ACC112 (cell line): ENCODE measurements around the gene SHOC2.

ENCODE experiments used
- H2AFZ ChIP-seq: fragments of 200-600 bp; sonication (generic); one replicate; pipeline ENCODE4 v1.6.0; 2017; ENCODE audit warnings: antibody characterized with exemption, low read length; ENCODE audit not compliant: unreplicated experiment
- H3K27ac ChIP-seq: fragments of 200-600 bp; sonication (generic); 2 replicates; pipeline ENCODE4 v1.5.1; 2014; ENCODE audit warnings: low read depth, mild to moderate bottlenecking, antibody characterized with exemption, low read length, moderate library complexity
- H3K27me3 ChIP-seq: fragments of 200-600 bp; sonication (generic); 2 replicates; pipeline ENCODE4 v1.6.1; 2014; ENCODE audit warnings: mild to moderate bottlenecking, antibody characterized with exemption, low read length, moderate library complexity, mixed read lengths; ENCODE audit not compliant: insufficient read depth
- H3K36me3 ChIP-seq: fragments of 200-600 bp; sonication (generic); 2 replicates; pipeline ENCODE4 v1.6.1; 2016; ENCODE audit warnings: mild to moderate bottlenecking, antibody characterized with exemption, low read length, moderate library complexity, mixed read lengths; ENCODE audit not compliant: insufficient read depth
- H3K4me1 ChIP-seq: fragments of 200-600 bp; sonication (generic); one replicate; pipeline ENCODE4 v1.6.1; 2016; ENCODE audit warnings: low read length, mixed read lengths; ENCODE audit not compliant: insufficient read depth, unreplicated experiment, control insufficient read depth
- H3K4me3 ChIP-seq: fragments of 200-600 bp; sonication (generic); 2 replicates; pipeline ENCODE4 v1.5.1; 2014; ENCODE audit warnings: mild to moderate bottlenecking, low read depth, low read length
- H3K79me2 ChIP-seq: fragments of 200-600 bp; sonication (generic); one replicate; pipeline ENCODE4 v1.6.0; 2016; ENCODE audit warnings: low read length; ENCODE audit not compliant: control insufficient read depth, unreplicated experiment, insufficient read depth

The SHOC2 gene

GRCh38 chr10:110946496-110946895 is 27.1 kb downstream of the SHOC2 start:
- Histone ChIP-seq H3K79me2 (peaks cover 73% of the 10 kb centered on the region), H3K27ac (no peak overlapping the region), H3K4me1 (peaks cover 42% of the 10 kb centered on the region), H3K27me3 (no peaks in the 10 kb centered on the region), H2AFZ (no peak overlapping the region), H3K36me3 (peaks cover 15% of the 10 kb centered on the region), H3K4me3 (no peak overlapping the region)

DNA sequence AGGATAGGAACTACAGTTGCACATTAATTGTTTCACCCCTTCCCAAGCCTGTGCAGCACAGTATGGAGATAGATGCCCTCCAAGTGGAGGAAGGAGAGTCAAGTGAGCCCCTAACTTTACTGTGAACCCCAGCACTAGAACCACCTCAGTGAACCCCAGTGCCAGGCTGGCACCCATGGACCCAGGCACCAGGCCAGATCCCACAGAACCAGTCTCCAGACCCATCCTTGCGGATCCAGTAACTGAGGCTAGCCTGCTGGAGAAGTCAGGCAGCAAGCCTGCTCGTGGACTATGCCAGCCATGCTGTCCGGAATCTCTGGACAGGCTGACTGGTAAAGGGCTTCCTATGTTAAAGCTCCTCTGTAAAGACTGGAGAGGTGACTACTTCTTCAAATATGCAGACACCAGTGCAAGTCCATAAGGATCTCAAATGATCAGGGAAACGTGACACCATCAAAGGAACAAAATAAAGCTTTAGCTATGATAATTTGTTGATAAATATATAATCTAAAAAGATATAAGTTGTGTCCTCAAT is 27.7 kb downstream of the SHOC2 start:
- peaks cover 17% of the 10 kb centered on the region for H3K36me3 ChIP-seq

GRCh38 chr10:110951381-110951780 is 32.0 kb downstream of the SHOC2 start:
- Histone ChIP-seq H3K27me3 (no peaks in the 10 kb centered on the region), H3K4me3 (no peak overlapping the region), H3K36me3 (peaks cover 14% of the 10 kb centered on the region), H3K79me2 (peaks cover 55% of the 10 kb centered on the region), H3K4me1 (peaks cover 5% of the 10 kb centered on the region), H2AFZ (no peak overlapping the region), H3K27ac (no peak overlapping the region)

More for the DNA sequence above, 27.7 kb downstream of the SHOC2 start:
- H2AFZ ChIP-seq: no peak overlapping the region
- no peak overlapping the region for H3K27ac ChIP-seq
- H3K4me1 ChIP-seq: peaks cover 42% of the 10 kb centered on the region
- no peak overlapping the region for H3K4me3 ChIP-seq
- H3K79me2 ChIP-seq: peaks cover 68% of the 10 kb centered on the region
- H3K27me3 ChIP-seq: no peaks in the 10 kb centered on the region

DNA sequence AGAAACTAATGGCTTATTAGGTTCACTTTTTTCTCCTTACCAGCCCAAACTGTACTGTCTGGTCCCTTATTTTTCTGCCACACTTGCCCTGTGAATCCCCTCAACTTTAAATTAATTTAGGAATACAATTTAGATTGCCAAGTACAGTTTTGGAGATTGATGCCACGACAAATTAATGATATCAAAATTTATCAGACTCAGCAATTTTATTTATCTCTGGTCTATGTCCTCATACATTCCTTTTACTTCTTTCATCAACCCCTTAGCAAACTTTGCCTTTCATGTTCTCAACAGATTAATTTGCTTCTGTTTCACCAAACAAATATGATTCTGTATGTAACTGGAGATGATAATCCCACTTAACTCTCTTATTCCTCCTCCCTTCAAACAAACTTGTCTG is 38.2 kb downstream of the SHOC2 start:
- H3K27ac ChIP-seq: no peak overlapping the region
- H3K36me3 ChIP-seq: peaks cover 3% of the 10 kb centered on the region; the same call in 1 of the 2 replicates
- H2AFZ ChIP-seq: no peak overlapping the region
- no peaks in the 10 kb centered on the region for H3K27me3 ChIP-seq
- H3K4me3 ChIP-seq: no peak overlapping the region
- H3K4me1 ChIP-seq: no peaks in the 10 kb centered on the region
- H3K79me2 ChIP-seq: peaks cover 68% of the 10 kb centered on the region

DNA sequence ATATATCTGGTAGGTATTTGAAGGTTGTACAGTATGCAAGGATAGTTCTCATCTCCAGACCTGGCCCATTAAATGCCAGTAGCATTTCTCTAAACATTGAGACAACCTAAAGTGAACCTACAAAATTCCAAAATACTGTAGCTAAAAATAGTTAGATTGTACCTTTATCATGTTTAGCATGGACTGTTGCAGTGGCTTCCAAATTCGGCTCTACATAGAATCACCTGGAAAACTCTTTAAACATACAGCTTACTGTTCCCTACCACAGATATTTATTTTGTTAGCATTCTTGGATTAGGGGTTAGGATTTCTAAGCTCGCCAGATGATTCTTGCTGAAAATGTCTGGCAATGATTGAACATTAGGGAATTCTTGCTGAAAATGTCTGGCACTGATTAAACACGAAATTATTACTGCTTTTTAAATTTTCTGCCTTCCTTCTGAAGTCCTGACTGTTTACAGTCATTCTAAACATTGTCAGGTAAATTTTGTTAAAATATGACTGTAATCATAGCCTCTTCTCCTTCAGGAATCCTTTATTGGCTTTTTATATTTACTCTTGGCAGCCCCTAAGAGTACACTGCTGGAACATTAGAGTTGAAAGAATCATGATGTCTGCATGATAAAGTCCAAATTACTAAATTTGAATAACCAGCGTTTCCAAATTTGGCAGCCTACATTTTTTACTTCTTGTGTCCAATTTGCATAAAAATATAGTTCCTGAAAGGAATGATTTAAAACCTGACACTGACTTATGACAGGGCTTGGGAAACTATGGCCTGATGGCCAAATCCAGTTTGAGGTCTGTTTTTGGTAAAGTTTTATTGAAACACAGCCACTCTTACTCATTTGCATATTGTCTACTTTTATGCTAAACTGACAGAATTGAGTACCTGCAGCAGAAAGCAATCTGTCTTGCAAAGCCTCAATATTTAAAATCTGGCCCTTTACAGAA is 40.3 kb downstream of the SHOC2 start:
- no peak overlapping the region for H3K4me3 ChIP-seq
- no peaks in the 10 kb centered on the region for H3K4me1 ChIP-seq
- H2AFZ ChIP-seq: no peak overlapping the region
- H3K27me3 ChIP-seq: no peaks in the 10 kb centered on the region
- peaks cover 72% of the 10 kb centered on the region for H3K79me2 ChIP-seq
- no peaks in the 10 kb centered on the region; the same call in 1 of the 2 replicates for H3K36me3 ChIP-seq
- H3K27ac ChIP-seq: no peak overlapping the region

GRCh38 chr10:110960333-110960712 is 40.9 kb downstream of the SHOC2 start:
- no peaks in the 10 kb centered on the region for H3K4me1 ChIP-seq
- no peak overlapping the region for H2AFZ ChIP-seq
- H3K27ac ChIP-seq: no peak overlapping the region
- peaks cover 72% of the 10 kb centered on the region for H3K79me2 ChIP-seq
- no peaks in the 10 kb centered on the region; the same call in 1 of the 2 replicates for H3K36me3 ChIP-seq
- H3K4me3 ChIP-seq: no peak overlapping the region
- no peaks in the 10 kb centered on the region for H3K27me3 ChIP-seq

DNA sequence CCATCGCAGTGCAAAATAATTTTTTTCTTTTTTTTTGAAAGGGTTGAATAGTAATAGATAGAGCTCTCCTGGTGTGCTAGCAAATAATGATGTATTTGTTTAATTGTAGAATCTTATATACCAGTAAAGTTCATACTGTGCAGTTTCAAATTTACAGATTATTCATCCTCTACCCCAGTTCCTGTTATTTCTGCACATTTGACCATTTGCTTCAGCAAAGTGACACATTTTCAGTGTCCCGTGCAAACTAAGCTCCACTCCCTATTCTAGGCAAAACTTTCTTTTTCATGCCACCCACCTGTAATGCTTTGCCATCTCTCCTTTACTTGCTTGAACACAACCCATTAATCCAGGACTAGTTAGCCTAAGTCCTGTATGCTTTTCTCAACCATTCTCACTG is 43.0 kb downstream of the SHOC2 start:
- Histone ChIP-seq H3K36me3 (no peaks in the 10 kb centered on the region; the same call in 1 of the 2 replicates), H3K4me1 (peaks cover 7% of the 10 kb centered on the region), H3K4me3 (no peak overlapping the region), H3K27me3 (no peaks in the 10 kb centered on the region), H3K27ac (no peak overlapping the region), H2AFZ (no peak overlapping the region), H3K79me2 (peaks cover 74% of the 10 kb centered on the region)

- Histone ChIP-seq H2AFZ (no peak overlapping the region), H3K4me1 (peaks cover 7% of the 10 kb centered on the region), H3K79me2 (peaks cover 72% of the 10 kb centered on the region), H3K27me3 (no peaks in the 10 kb centered on the region), H3K27ac (no peak overlapping the region), H3K36me3 (no peaks in the 10 kb centered on the region; the same call in 1 of the 2 replicates), H3K4me3 (no peak overlapping the region)
Measured at GRCh38 chr10:110963162-110963561, 43.8 kb downstream of the SHOC2 start.

- Histone ChIP-seq H3K27me3 (no peaks in the 10 kb centered on the region), H3K79me2 (peaks cover 65% of the 10 kb centered on the region), H3K36me3 (no peaks in the 10 kb centered on the region; the same call in 1 of the 2 replicates), H3K27ac (no peak overlapping the region), H3K4me3 (no peak overlapping the region), H2AFZ (no peak overlapping the region), H3K4me1 (peaks cover 7% of the 10 kb centered on the region)
Measured at GRCh38 chr10:110964681-110965080, 45.3 kb downstream of the SHOC2 start.

- Histone ChIP-seq H2AFZ (no peak overlapping the region), H3K27ac (no peak overlapping the region), H3K36me3 (no peaks in the 10 kb centered on the region; the same call in 1 of the 2 replicates), H3K4me1 (peaks cover 7% of the 10 kb centered on the region), H3K4me3 (no peak overlapping the region), H3K27me3 (no peaks in the 10 kb centered on the region), H3K79me2 (peaks cover 65% of the 10 kb centered on the region)
Measured at GRCh38 chr10:110965216-110965615, 45.8 kb downstream of the SHOC2 start.
